ENCODE results near the gene NHLRC3. TPM values are rescaled to one million over a fixed set of nuclear protein-coding genes. Genes with fewer than 3 reads are reported as not detected.

NHLRC3 gene
- 3.3 and 10.6 TPM in 2 replicates for total RNA-seq (2014; rRNA removed)
- percentile 77 among the genes with signal in this experiment for Bru-seq, nascent RNA
- BruChase-seq, experiment 1, labeled RNA remaining after a 6-hour chase = percentile 83 among the genes with signal in this experiment
- BruChase-seq, experiment 2, labeled RNA remaining after a 2-hour chase = percentile 90 among the genes with signal in this experiment
- long read RNA-seq, partial matches to known transcripts = 8 of 19 reads
- long read RNA-seq, other reads (novel, unspliced or antisense) = 5 of 19 reads

- Histone ChIP-seq H3K9me2 (replicated peaks; ENCODE audit: low read length) (no peaks in the 10 kb centered on the region), H2AFZ (ENCODE audit: low read length) (peak within 1 kb of the TSS; percentile 100), H3K4me3 (ENCODE audit: low read length) (peak within 1 kb of the TSS; percentile 98), H3K27me3 (ENCODE audit: low read length) (no peaks in the 10 kb centered on the region), H3K27ac (ENCODE audit: low read length) (peak within 1 kb of the TSS; percentile 62), H3K4me2 (ENCODE audit: low read length) (peak within 1 kb of the TSS; percentile 100), H3F3A (ENCODE audit: low read length, unreplicated experiment) (no peaks in the 10 kb centered on the region), H4K20me1 (ENCODE audit: low read length) (peaks cover 19% of the 10 kb centered on the region), H3K9me3 (ENCODE audit: low read length) (no peaks in the 10 kb centered on the region), H3K9ac (ENCODE audit: low read length) (peak within 1 kb of the TSS; percentile 88), H3K4me1 (ENCODE audit: insufficient read depth, low read length) (peaks cover 19% of the 10 kb centered on the region), H3K36me3 (ENCODE audit: low read depth, low read length) (peaks cover 8% of the 10 kb centered on the region), H3K79me2 (ENCODE audit: low read length) (peaks cover 66% of the 10 kb centered on the region)
- POLR2A ChIA-PET (ENCODE audit: unreplicated experiment) = no interaction called here
- DNase-seq (peak; percentile 74), ATAC-seq (peak; percentile 72)
- BruUV-seq (replicated peaks) = no TSS peak
- intact Hi-C loops (cut with micrococcal nuclease) = no loop called here
- TF ChIP-seq CTCF (conservative IDR thresholded peaks at IDR 0.05; ENCODE audit: low read depth, low read length) (no peak), EZH2phosphoT487 (IDR thresholded peaks at IDR 0.05; ENCODE audit: borderline replicate concordance, low read length) (no peak), EZH2 (IDR thresholded peaks at IDR 0.05; ENCODE audit: low read length, unreplicated experiment) (no peak)
- CTCF ChIA-PET = no interaction called here
Observed at GRCh38 chr13:39037880-39038568, at the start of gene NHLRC3, which contains the start of gene PROSER1. Gene NHLRC3, plus strand, starts transcription at chr13:39038456. Its CDS starts 184 bp downstream, at chr13:39038640. Gene PROSER1, minus strand, starts transcription at chr13:39038089. Its CDS starts 847 bp downstream, at chr13:39037242.

- Histone ChIP-seq H3K4me3 (ENCODE audit: low read length) (no peak within 1 kb of the TSS), H3K9ac (ENCODE audit: low read length) (no peak within 1 kb of the TSS), H3K4me2 (ENCODE audit: low read length) (no peak within 1 kb of the TSS), H2AFZ (ENCODE audit: low read length) (no peak within 1 kb of the TSS), H3K9me2 (replicated peaks; ENCODE audit: low read length) (no peaks in the 10 kb centered on the region), H3K27me3 (ENCODE audit: low read length) (no peaks in the 10 kb centered on the region), H3F3A (ENCODE audit: low read length, unreplicated experiment) (no peaks in the 10 kb centered on the region), H3K27ac (ENCODE audit: low read length) (no peak within 1 kb of the TSS), H3K9me3 (ENCODE audit: low read length) (no peaks in the 10 kb centered on the region), H4K20me1 (ENCODE audit: low read length) (no peaks in the 10 kb centered on the region), H3K79me2 (ENCODE audit: low read length) (no peaks in the 10 kb centered on the region), H3K4me1 (ENCODE audit: insufficient read depth, low read length) (no peaks in the 10 kb centered on the region), H3K36me3 (ENCODE audit: low read depth, low read length) (no peaks in the 10 kb centered on the region)
- POLR2A ChIA-PET (ENCODE audit: unreplicated experiment) = no interaction called here
- CTCF ChIA-PET = no interaction called here
- intact Hi-C loops (cut with micrococcal nuclease) = no loop called here
- TF ChIP-seq CTCF (conservative IDR thresholded peaks at IDR 0.05; ENCODE audit: low read depth, low read length) = no peak
- TF ChIP-seq EZH2 (IDR thresholded peaks at IDR 0.05; ENCODE audit: low read length, unreplicated experiment) = no peak
- no peak for TF ChIP-seq EZH2phosphoT487 (IDR thresholded peaks at IDR 0.05; ENCODE audit: borderline replicate concordance, low read length)
- ATAC-seq = no peak
- DNase-seq = no peak
- BruUV-seq (replicated peaks) = no TSS peak
Observed at GRCh38 chr13:38990693-38991092, 47.6 kb upstream of the NHLRC3 start, which contains the start of gene STOML3. Gene STOML3, minus strand, starts transcription at chr13:38990831. Its CDS starts 110 bp downstream, at chr13:38990721.

- ATAC-seq (no peak), DNase-seq (no peak)
- ChIA-PET CTCF (no interaction called here), POLR2A (ENCODE audit: unreplicated experiment) (no interaction called here)
- Histone ChIP-seq H3K4me2 (ENCODE audit: low read length) (no peak overlapping the region), H3K9me3 (ENCODE audit: low read length) (no peaks in the 10 kb centered on the region), H3K27ac (ENCODE audit: low read length) (no peak overlapping the region), H3K4me1 (ENCODE audit: insufficient read depth, low read length) (no peaks in the 10 kb centered on the region), H3F3A (ENCODE audit: low read length, unreplicated experiment) (no peaks in the 10 kb centered on the region), H3K9ac (ENCODE audit: low read length) (no peak overlapping the region), H4K20me1 (ENCODE audit: low read length) (no peaks in the 10 kb centered on the region), H3K36me3 (ENCODE audit: low read depth, low read length) (no peaks in the 10 kb centered on the region), H3K9me2 (replicated peaks; ENCODE audit: low read length) (no peaks in the 10 kb centered on the region), H3K4me3 (ENCODE audit: low read length) (no peak overlapping the region), H2AFZ (ENCODE audit: low read length) (no peak overlapping the region), H3K27me3 (ENCODE audit: low read length) (no peaks in the 10 kb centered on the region), H3K79me2 (ENCODE audit: low read length) (no peaks in the 10 kb centered on the region)
- TF ChIP-seq EZH2 (IDR thresholded peaks at IDR 0.05; ENCODE audit: low read length, unreplicated experiment) = no peak
- no TSS peak for BruUV-seq (replicated peaks)
- intact Hi-C loops (cut with micrococcal nuclease) = no loop called here
Observed at GRCh38 chr13:38993381-38993780, 44.9 kb upstream of the NHLRC3 start.
